ENCODE data around the gene PA2G4.

Gene PA2G4

GRCh38 chr12:56097738-56098137 lies 6.6 kb upstream of the PA2G4 start:
- DNase-seq (ENCODE audit: extremely low spot score): no peak
- ChIA-PET POLR2A (no interaction called here), CTCF (no interaction called here)
- no peak for TF ChIP-seq SUZ12 (IDR thresholded peaks at IDR 0.05)
- no peak for TF ChIP-seq ARNT (IDR thresholded peaks at IDR 0.05)
- TF ChIP-seq SP1 (IDR thresholded peaks at IDR 0.05): no peak
- no peak for TF ChIP-seq ELF4 (IDR thresholded peaks at IDR 0.05)
- TF ChIP-seq FOXK2 (IDR thresholded peaks at IDR 0.05): no peak
- no peak for TF ChIP-seq TARDBP (IDR thresholded peaks at IDR 0.05)
- TF ChIP-seq BHLHE40 (IDR thresholded peaks at IDR 0.05; ENCODE audit: borderline replicate concordance): no peak
- TF ChIP-seq FOXM1 (IDR thresholded peaks at IDR 0.05; ENCODE audit: borderline replicate concordance): no peak
- no peak for TF ChIP-seq HDGF (IDR thresholded peaks at IDR 0.05; ENCODE audit: borderline replicate concordance)
- no peak for TF ChIP-seq NFRKB (IDR thresholded peaks at IDR 0.05)
- no peak for TF ChIP-seq LEF1 (IDR thresholded peaks at IDR 0.05; ENCODE audit: borderline replicate concordance)
- TF ChIP-seq PKNOX1 (IDR thresholded peaks at IDR 0.05): no peak

GRCh38 chr12:56098592-56098991 lies 5.8 kb upstream of the PA2G4 start:
- CTCF ChIA-PET: interaction anchor here (0.6 to 0.7 kb wide), 2 partner anchors 60 to 361 kb away, joined by 3 read pairs; partner anchors contain the start of gene MYL6
- DNase-seq (ENCODE audit: extremely low spot score): no peak
- POLR2A ChIA-PET: no interaction called here
- TF ChIP-seq LEF1 (IDR thresholded peaks at IDR 0.05; ENCODE audit: borderline replicate concordance): no peak
- no peak for TF ChIP-seq CTBP1 (IDR thresholded peaks at IDR 0.05; ENCODE audit: borderline replicate concordance)
- no peak for TF ChIP-seq FOXM1 (IDR thresholded peaks at IDR 0.05; ENCODE audit: borderline replicate concordance)
- TF ChIP-seq L3MBTL2 (conservative IDR thresholded peaks at IDR 0.05): no peak
- TF ChIP-seq FOXA1 (IDR thresholded peaks at IDR 0.05): no peak
- TF ChIP-seq ELF4 (IDR thresholded peaks at IDR 0.05): no peak
- TF ChIP-seq TARDBP (IDR thresholded peaks at IDR 0.05): no peak
- no peak for TF ChIP-seq PKNOX1 (IDR thresholded peaks at IDR 0.05)
- TF ChIP-seq FOXK2 (IDR thresholded peaks at IDR 0.05): no peak
- no peak for TF ChIP-seq NFRKB (IDR thresholded peaks at IDR 0.05)

GRCh38 chr12:56099787-56100186 lies 4.6 kb upstream of the PA2G4 start:
- no peak for DNase-seq (ENCODE audit: extremely low spot score)
- POLR2A ChIA-PET: interaction anchor here (6.1 kb wide), 1 partner anchor 20 kb away, joined by 65 read pairs; the partner anchor contains the start of gene ERBB3
- CTCF ChIA-PET: no interaction called here
- TF ChIP-seq SP1 (IDR thresholded peaks at IDR 0.05): no peak
- no peak for TF ChIP-seq CTBP1 (IDR thresholded peaks at IDR 0.05; ENCODE audit: borderline replicate concordance)
- no peak for TF ChIP-seq HDGF (IDR thresholded peaks at IDR 0.05; ENCODE audit: borderline replicate concordance)
- no peak for TF ChIP-seq BHLHE40 (IDR thresholded peaks at IDR 0.05; ENCODE audit: borderline replicate concordance)
- no peak for TF ChIP-seq FOXK2 (IDR thresholded peaks at IDR 0.05)

DNA sequence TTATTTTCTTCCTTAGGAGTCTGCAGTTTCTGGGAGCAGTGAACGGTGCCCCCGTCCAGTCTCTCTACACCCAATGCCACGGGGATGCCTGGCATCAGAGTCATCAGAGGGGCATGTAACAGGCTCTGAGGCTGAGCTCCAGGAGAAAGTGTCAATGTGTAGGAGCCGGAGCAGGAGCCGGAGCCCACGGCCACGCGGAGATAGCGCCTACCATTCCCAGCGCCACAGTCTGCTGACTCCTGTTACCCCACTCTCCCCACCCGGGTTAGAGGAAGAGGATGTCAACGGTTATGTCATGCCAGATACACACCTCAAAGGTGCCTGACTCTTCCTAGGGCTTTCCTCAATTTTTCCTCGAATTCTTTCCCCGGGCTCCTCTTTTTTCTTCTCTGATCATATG lies 3.3 kb upstream of the PA2G4 start:
- POLR2A ChIA-PET: interaction anchor here (1.0 to 6.1 kb wide), 3 partner anchors 16 to 21 kb away, joined by 3 to 65 read pairs (median 3); partner anchors contain the start of genes ERBB3 and ZC3H10
- no peak for DNase-seq (ENCODE audit: extremely low spot score)
- TF ChIP-seq FOXA1 (IDR thresholded peaks at IDR 0.05) (no peak), LEF1 (IDR thresholded peaks at IDR 0.05; ENCODE audit: borderline replicate concordance) (no peak), ZNF384 (IDR thresholded peaks at IDR 0.05) (no peak), NFRKB (IDR thresholded peaks at IDR 0.05) (no peak), CTBP1 (IDR thresholded peaks at IDR 0.05; ENCODE audit: borderline replicate concordance) (no peak), ARNT (IDR thresholded peaks at IDR 0.05) (no peak), SUZ12 (IDR thresholded peaks at IDR 0.05) (no peak), HDGF (IDR thresholded peaks at IDR 0.05; ENCODE audit: borderline replicate concordance) (no peak), TARDBP (IDR thresholded peaks at IDR 0.05) (no peak), ELF4 (IDR thresholded peaks at IDR 0.05) (no peak), PKNOX1 (IDR thresholded peaks at IDR 0.05) (no peak), L3MBTL2 (conservative IDR thresholded peaks at IDR 0.05) (no peak)
- CTCF ChIA-PET: no interaction called here

DNA sequence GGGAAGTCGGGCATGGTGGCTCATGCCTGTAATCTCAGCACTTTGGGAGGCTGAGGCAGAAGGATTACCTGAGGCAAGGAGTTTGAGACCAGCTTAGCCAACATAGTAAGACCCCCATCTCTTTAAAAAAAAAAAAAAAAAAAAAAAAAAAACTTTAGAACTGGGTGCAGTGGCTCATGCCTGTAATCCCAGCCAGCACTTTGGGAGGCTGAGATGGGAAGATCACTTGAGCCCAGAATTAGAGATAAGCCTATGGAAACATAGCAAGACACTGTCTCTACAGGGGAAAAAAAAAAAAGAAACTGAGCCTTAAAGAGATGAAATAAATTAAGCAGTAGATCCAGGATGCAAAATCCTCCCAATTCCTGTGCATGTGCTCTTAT lies 1.7 kb upstream of the PA2G4 start:
- DNase-seq (ENCODE audit: extremely low spot score): no peak
- POLR2A ChIA-PET: interaction anchor here (1.0 to 6.1 kb wide), 4 partner anchors 12 to 56 kb away, joined by 4 to 65 read pairs (median 12); partner anchors contain the start of genes ERBB3 and ESYT1
- CTCF ChIA-PET: interaction anchor here (1.4 kb wide), 1 partner anchor 18 kb away, joined by 6 read pairs; no protein-coding TSS in a partner anchor
- TF ChIP-seq FOXA1 (IDR thresholded peaks at IDR 0.05) (no peak), FOXM1 (IDR thresholded peaks at IDR 0.05; ENCODE audit: borderline replicate concordance) (no peak), NFRKB (IDR thresholded peaks at IDR 0.05) (no peak), ELF4 (IDR thresholded peaks at IDR 0.05) (no peak), ZNF384 (IDR thresholded peaks at IDR 0.05) (no peak), SP1 (IDR thresholded peaks at IDR 0.05) (no peak), FOXK2 (IDR thresholded peaks at IDR 0.05) (no peak)

- ChIA-PET CTCF (no interaction called here), POLR2A (interaction anchor here (1.0 to 6.1 kb wide), 12 partner anchors 8 to 346 kb away, joined by 4 to 122 read pairs (median 10); partner anchors contain the start of genes CNPY2, ERBB3, RAB5B and RNF41)
- TF ChIP-seq BHLHE40 (IDR thresholded peaks at IDR 0.05; ENCODE audit: borderline replicate concordance) (no peak), NFRKB (IDR thresholded peaks at IDR 0.05) (no peak), FOXA1 (IDR thresholded peaks at IDR 0.05) (no peak), SP1 (IDR thresholded peaks at IDR 0.05) (no peak), SUZ12 (IDR thresholded peaks at IDR 0.05) (no peak)
- DNase-seq (ENCODE audit: extremely low spot score): no peak
These were observed 1.2 kb upstream of the PA2G4 start for GRCh38 chr12:56103066-56103711.
